Heart left ventricle (tissue), 16 donors: Measurements from ENCODE around the gene PLIN4. TPM values are rescaled to one million over a fixed set of nuclear protein-coding genes. Genes with fewer than 3 reads are reported as not detected.

Source experiments
- ATAC-seq, 4 donors: fragments of 200-7000 bp; cut with Tn5 transposase; one replicate each; pipeline ENCODE4 v1.9.1; 2020 to 2022; ENCODE audit warnings: moderate library complexity in 4 of 4, mild to moderate bottlenecking in 3 of 4, moderate number of reproducible peaks in 1 of 4
- DNase-seq, 5 donors: peaks; one replicate each; pipeline ENCODE4 v3.0.0-alpha.2; 2020
- H3K27ac ChIP-seq, 12 donors: fragments of 200-600 bp; sonication (generic) in 4 of 12; one replicate each; pipeline versions ENCODE4 v1.5.0 to v1.8.0; 2016 to 2022; ENCODE audit warnings: mild to moderate bottlenecking in 2 of 12
- H3K27me3 ChIP-seq, 9 donors: fragments of 200-600 bp; sonication (generic) in 2 of 9; one replicate each; pipeline versions ENCODE4 v1.5.1 to v1.8.0; 2016 to 2022; ENCODE audit warnings: mild to moderate bottlenecking in 3 of 9
- H3K36me3 ChIP-seq, 9 donors: fragments of 200-600 bp; sonication (generic) in 2 of 9; one replicate each; pipeline versions ENCODE4 v1.5.0 to v1.8.0; 2018 to 2022; ENCODE audit warnings: mild to moderate bottlenecking in 2 of 9
- H3K4me1 ChIP-seq, 12 donors: fragments of 200-600 bp; sonication (generic) in 4 of 12; one replicate each; pipeline versions ENCODE4 v1.5.0 to v1.8.0; 2016 to 2022; ENCODE audit warnings: mild to moderate bottlenecking in 3 of 12
- H3K4me3 ChIP-seq, 12 donors: fragments of 200-600 bp; sonication (generic) in 4 of 12; one replicate each; pipeline versions ENCODE4 v1.5.0 to v1.8.0; 2017 to 2022; ENCODE audit warnings: mild to moderate bottlenecking in 9 of 12, moderate library complexity in 4 of 12
- H3K9me3 ChIP-seq, 12 donors: fragments of 200-600 bp; sonication (generic) in 4 of 12; one replicate each; pipeline versions ENCODE4 v1.5.0 to v1.8.0; 2016 to 2022; ENCODE audit warnings: mild to moderate bottlenecking in 1 of 12
- POLR2A ChIP-seq, 2 donors: fragments of 450-650 bp; IDR thresholded peaks; one replicate each; pipeline ENCODE4 v1.6.1; 2017; ENCODE audit warnings: antibody characterized with exemption in 2 of 2, mild to moderate bottlenecking in 2 of 2, moderate library complexity in 2 of 2
- WGBS, 4 donors: extraction: QIAGEN DNeasy Blood & Tissue Kit in 2 of 4; methylation state at CpG; one replicate each; pipeline versions ENCODE4 v1.1.5 to v1.1.7; 2013 to 2018; 5-methylcytosine and 5-hydroxymethylcytosine counted together
- intact Hi-C, 10 donors: fragments of 100-400 bp; cut with DNase I; formaldehyde crosslinking; loops; one replicate each; pipeline versions ENCODE4 v1.11.1 to v1.14.2; 2022
- polyA plus RNA-seq, 2 donors: library from polyadenylated mRNA; stranded (reverse); fragments of 200-250 nt; gene quantifications; one replicate each; pipeline ENCODE4 v1.2.3, GENCODE V29; 2013
- total RNA-seq, 9 donors: library from RNA; depleted of rRNA in 2 of 9; stranded (reverse); fragments of >200 nt in 2 of 9; fragmentation: NEBNext Ultra II Directional in 3 of 9; extraction: Animal tissue kit (Norgen Biotek cat#: 25700) in 3 of 9; gene quantifications; one replicate each; pipeline versions ENCODE4 v1.1.0 to v1.2.4, GENCODE V29; 2016 to 2023
- TF ChIP-seq, protein P1 (sequence below), 12 donors: fragments of 200-600 bp; sonication (generic) in 4 of 12; IDR thresholded peaks; one replicate each; pipeline versions ENCODE4 v1.5.0 to v1.8.0; 2018 to 2022; ENCODE audit warnings: antibody characterized with exemption in 12 of 12, mild to moderate bottlenecking in 5 of 12
- donor health status: ischemic (EF 13 %, LVEDD 7.1; RV severe dilation, severe dysfunction).
- donor health status: healthy with polysubstance abuse.
- donor health status: DM: no; HTN: yes; CAD: no.
- donor health status: DM: no; HTN: no; CAD: no.
- donor health status: ischemic (EF 25% LVEDD 6.9; RV normal size, moderate dysfunction).
- donor health status: ischemic (EF 25% LVEDD 5.7; RV mildly dilated, moderate dysfunction).
- donor health status: healthy.
- donor health status: DM: yes; HTN: yes; CAD: no.
- donor health status: ischemic (EF 35%, LVEDD 5.7; RV mildly dilated, moderate dysfunction).
- donor health status: nonischemic (EF 11% LVEDD 7.7; RV severe dilation, severe dysfunction).
- donor health status: DM: yes; HTN: yes; CAD: no.
- donor health status: PGD.
- donor health status: ischemic (EF 29% LVEDD 5.4; RV normal size, mild dysfunction).
- donor health status: nonischemic (EF 23%, LVEDD 6.1; RV moderate dilation, normal function).

PLIN4 gene
- total and polyA plus RNA-seq, 11 donors = 55.5 to 292 (median 174) TPM

DNA sequence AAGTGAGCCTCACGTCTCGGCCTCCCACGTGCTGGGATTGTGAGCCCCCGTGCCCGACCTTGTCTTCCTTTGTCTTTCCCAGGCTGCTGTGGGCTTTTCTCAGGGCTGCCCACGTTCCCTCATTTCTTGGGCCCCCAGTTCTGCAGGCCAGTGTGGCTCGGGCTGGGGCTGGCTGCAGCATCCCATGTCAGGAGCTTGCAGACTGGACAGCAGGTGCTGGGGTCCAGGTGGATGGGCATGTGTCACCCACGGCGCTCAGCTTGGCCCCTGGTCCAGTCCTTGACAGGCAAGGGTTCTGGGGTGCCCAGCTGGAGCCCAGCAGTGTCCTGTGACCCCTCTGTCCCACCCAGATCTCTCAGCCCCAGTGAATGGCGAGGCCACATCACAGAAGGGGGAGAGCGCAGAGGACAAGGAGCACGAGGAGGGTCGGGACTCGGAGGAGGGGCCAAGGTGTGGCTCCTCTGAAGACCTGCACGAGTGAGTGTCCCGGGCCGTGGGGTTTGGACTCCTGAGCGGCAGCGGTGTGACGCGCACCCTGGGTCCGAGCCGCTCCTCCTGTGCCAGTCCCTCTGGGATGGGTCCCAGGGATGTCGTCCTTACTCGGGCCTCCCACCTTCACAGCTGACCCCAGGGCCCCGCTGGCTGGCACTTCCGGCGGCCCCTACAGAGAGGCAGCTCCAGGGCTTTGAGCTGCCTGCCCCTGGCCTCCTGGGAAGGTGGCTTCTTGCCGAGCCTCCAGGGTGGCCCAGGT is 17.3 kb downstream of the PLIN4 start:
- intact Hi-C loops = no loop called here
- no peak for TF ChIP-seq POLR2A (IDR thresholded peaks at IDR 0.05)
- TF ChIP-seq, protein P1, sequence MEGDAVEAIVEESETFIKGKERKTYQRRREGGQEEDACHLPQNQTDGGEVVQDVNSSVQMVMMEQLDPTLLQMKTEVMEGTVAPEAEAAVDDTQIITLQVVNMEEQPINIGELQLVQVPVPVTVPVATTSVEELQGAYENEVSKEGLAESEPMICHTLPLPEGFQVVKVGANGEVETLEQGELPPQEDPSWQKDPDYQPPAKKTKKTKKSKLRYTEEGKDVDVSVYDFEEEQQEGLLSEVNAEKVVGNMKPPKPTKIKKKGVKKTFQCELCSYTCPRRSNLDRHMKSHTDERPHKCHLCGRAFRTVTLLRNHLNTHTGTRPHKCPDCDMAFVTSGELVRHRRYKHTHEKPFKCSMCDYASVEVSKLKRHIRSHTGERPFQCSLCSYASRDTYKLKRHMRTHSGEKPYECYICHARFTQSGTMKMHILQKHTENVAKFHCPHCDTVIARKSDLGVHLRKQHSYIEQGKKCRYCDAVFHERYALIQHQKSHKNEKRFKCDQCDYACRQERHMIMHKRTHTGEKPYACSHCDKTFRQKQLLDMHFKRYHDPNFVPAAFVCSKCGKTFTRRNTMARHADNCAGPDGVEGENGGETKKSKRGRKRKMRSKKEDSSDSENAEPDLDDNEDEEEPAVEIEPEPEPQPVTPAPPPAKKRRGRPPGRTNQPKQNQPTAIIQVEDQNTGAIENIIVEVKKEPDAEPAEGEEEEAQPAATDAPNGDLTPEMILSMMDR (IDR thresholded peaks at IDR 0.05) = no peak

DNA sequence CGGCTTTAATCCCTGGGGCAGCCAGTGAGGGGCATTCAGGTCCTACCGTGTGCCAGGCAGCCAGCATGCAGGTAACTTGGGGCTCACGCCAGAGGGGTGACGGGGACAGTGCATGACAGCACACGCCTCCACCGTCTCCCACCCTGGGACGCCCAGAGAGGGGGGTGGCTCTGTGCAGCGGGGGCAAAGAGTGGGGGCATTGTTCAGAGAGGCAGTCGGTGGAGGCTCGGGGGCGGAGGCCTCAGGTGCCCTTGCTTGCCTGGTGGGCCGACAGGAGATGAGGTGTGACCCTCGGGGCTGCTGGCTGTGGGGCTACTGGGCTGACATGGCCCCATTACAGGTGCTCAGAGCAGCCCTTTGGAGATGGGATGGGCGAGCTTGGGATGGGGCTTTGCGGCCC is 18.4 kb downstream of the PLIN4 start:
- no peaks in the 10 kb centered on the region for H3K9me3 ChIP-seq
- 90 to 95% (median 93%) methylated on average over 11 to 15 of the region's 15 CpGs for WGBS, 4 donors
- intact Hi-C loops = no loop called here
- no peaks in the 10 kb centered on the region for H3K27me3 ChIP-seq
- peaks cover 0 to 96% (median 82%) of the 10 kb centered on the region in 9 donors for H3K36me3 ChIP-seq
- DNase-seq (peak in 2 of 5 donors; percentile 8 to 16), ATAC-seq (peak in 1 of 4 donors; percentile 15)
- no peak for TF ChIP-seq POLR2A (IDR thresholded peaks at IDR 0.05)
- TF ChIP-seq, protein P1 (IDR thresholded peaks at IDR 0.05) = no peak
- no peak overlapping the region for H3K4me3 ChIP-seq
- no peak overlapping the region for H3K27ac ChIP-seq
- H3K4me1 ChIP-seq = no peaks in the 10 kb centered on the region

More for the DNA sequence above, 17.3 kb downstream of the PLIN4 start:
- no peaks in the 10 kb centered on the region for H3K27me3 ChIP-seq
- 92 to 93% (median 92%) methylated on average over 23 to 29 of the region's 29 CpGs for WGBS, 4 donors
- DNase-seq = peak in 2 of 5 donors; percentile 5 to 12
- no peaks in the 10 kb centered on the region for H3K4me1 ChIP-seq
- no peaks in the 10 kb centered on the region for H3K9me3 ChIP-seq
- H3K36me3 ChIP-seq = peaks cover 0 to 96% (median 86%) of the 10 kb centered on the region in 9 donors
- H3K27ac ChIP-seq = peak overlapping the region in 2 of 12 donors; percentile 19 to 31
- ATAC-seq = peak in 1 of 4 donors; percentile 4
- no peak overlapping the region for H3K4me3 ChIP-seq

DNA sequence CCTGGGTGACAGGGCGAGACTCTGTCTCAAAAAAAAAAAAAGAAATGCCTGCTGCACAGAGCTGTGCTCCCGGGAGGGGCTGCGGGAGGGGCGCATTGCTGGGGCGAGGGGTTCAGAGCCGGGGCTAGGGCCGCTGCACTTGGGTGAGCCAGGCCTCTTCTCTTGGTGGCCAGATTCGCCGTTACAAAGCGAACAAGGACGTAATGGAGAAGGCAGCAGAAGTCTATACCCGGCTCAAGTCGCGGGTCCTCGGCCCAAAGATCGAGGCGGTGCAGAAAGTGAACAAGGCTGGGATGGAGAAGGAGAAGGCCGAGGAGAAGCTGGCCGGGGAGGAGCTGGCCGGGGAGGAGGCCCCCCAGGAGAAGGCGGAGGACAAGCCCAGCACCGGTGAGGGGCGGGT is 19.0 kb downstream of the PLIN4 start:
- Histone ChIP-seq H3K9me3 (no peaks in the 10 kb centered on the region), H3K4me1 (no peaks in the 10 kb centered on the region), H3K27ac (no peak overlapping the region), H3K36me3 (peaks cover 0 to 96% (median 82%) of the 10 kb centered on the region in 9 donors), H3K4me3 (no peak overlapping the region), H3K27me3 (no peaks in the 10 kb centered on the region)
- no peak for TF ChIP-seq POLR2A (IDR thresholded peaks at IDR 0.05)
- TF ChIP-seq, protein P1 (IDR thresholded peaks at IDR 0.05) = no peak
- intact Hi-C loops = no loop called here
- no peak for ATAC-seq
- DNase-seq = no peak
- WGBS, 4 donors = 95 to 97% (median 96%) methylated on average over 23 of the region's 23 CpGs

DNA sequence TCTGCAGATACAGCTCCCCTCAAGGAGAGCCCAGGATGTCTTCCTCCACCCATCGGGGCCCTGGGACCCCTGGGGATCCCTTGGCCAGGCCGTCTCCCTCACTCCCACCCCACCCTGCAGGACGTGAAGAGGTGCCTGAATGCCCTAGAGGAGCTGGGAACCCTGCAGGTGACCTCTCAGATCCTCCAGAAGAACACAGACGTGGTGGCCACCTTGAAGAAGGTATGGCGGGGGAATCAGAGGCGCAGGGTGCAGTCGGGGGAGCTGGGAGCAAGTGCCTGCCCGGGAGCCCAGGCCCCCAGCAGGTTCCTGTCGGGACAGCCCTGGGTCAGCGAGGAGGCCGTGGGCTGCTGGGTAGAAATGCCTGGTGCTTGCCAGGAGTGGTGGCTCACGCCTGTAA is 19.6 kb downstream of the PLIN4 start:
- Histone ChIP-seq H3K9me3 (no peaks in the 10 kb centered on the region), H3K27ac (no peak overlapping the region), H3K36me3 (peaks cover 2 to 96% (median 84%) of the 10 kb centered on the region in 9 donors), H3K27me3 (no peaks in the 10 kb centered on the region), H3K4me1 (no peaks in the 10 kb centered on the region), H3K4me3 (no peak overlapping the region)
- ATAC-seq (no peak), DNase-seq (no peak)
- TF ChIP-seq POLR2A (IDR thresholded peaks at IDR 0.05) = no peak
- TF ChIP-seq, protein P1 (IDR thresholded peaks at IDR 0.05) = no peak
- WGBS, 4 donors = 88 to 100% (median 97%) methylated on average over 9 to 12 of the region's 12 CpGs
- intact Hi-C loops = no loop called here
